ENCODE data around the gene TWSG1. TPM values are rescaled to one million over a fixed set of nuclear protein-coding genes. Genes with fewer than 3 reads are reported as not detected.

The TWSG1 gene
- total RNA-seq, 1 experiment from 2014 or later = 19.3 TPM

- no peak overlapping the region for H3K4me3 Mint-ChIP-seq
- TF ChIP-seq ELF4 (CRISPR knock-in tag; IDR thresholded peaks at IDR 0.05; ENCODE audit: low read depth) (no peak), NFYB (CRISPR knock-in tag; conservative IDR thresholded peaks at IDR 0.05; ENCODE audit: low read depth) (no peak), ZNF232 (CRISPR knock-in tag; IDR thresholded peaks at IDR 0.05) (no peak), RORB (CRISPR knock-in tag; IDR thresholded peaks at IDR 0.05) (no peak), NFE2L1 (CRISPR knock-in tag; IDR thresholded peaks at IDR 0.05) (no peak), ZNF425 (CRISPR knock-in tag; conservative IDR thresholded peaks at IDR 0.05) (no peak), AFF4 (CRISPR knock-in tag; IDR thresholded peaks at IDR 0.05; ENCODE audit: borderline replicate concordance) (no peak), CREB1 (CRISPR knock-in tag; IDR thresholded peaks at IDR 0.05) (no peak), MXD4 (CRISPR knock-in tag; IDR thresholded peaks at IDR 0.05; ENCODE audit: borderline replicate concordance) (no peak), ETV6 (CRISPR knock-in tag; IDR thresholded peaks at IDR 0.05) (no peak), AR (CRISPR knock-in tag; IDR thresholded peaks at IDR 0.05) (no peak), IRF2 (CRISPR knock-in tag; IDR thresholded peaks at IDR 0.05; ENCODE audit: borderline replicate concordance, low read depth) (no peak), IRF1 (CRISPR knock-in tag; IDR thresholded peaks at IDR 0.05) (no peak), MLX (CRISPR knock-in tag; IDR thresholded peaks at IDR 0.05) (no peak), ZNF532 (CRISPR knock-in tag; IDR thresholded peaks at IDR 0.05; ENCODE audit: borderline replicate concordance) (no peak), FOXK1 (CRISPR knock-in tag; IDR thresholded peaks at IDR 0.05) (no peak), NFATC4 (CRISPR knock-in tag; IDR thresholded peaks at IDR 0.05) (no peak), GABPB1 (CRISPR knock-in tag; IDR thresholded peaks at IDR 0.05) (no peak), NR1H2 (CRISPR knock-in tag; IDR thresholded peaks at IDR 0.05) (no peak), CBFB (CRISPR knock-in tag; IDR thresholded peaks at IDR 0.05; ENCODE audit: low read depth) (no peak)
Measured at GRCh38 chr18:9380621-9381395, 46.2 kb downstream of the TWSG1 start.

More at GRCh38 chr18:9380621-9381395, 46.2 kb downstream of the TWSG1 start:
- H3K4me1 Mint-ChIP-seq = peaks cover 16% of the 10 kb centered on the region
- H3K36me3 Mint-ChIP-seq = peaks cover 6% of the 10 kb centered on the region; the same call in 1 of the 2 replicates
- DNase-seq (ENCODE audit: low spot score) = no peak
- peaks cover 8% of the 10 kb centered on the region for H3K9me3 Mint-ChIP-seq
- H3K27me3 Mint-ChIP-seq (ENCODE audit: low read depth) = no peaks in the 10 kb centered on the region
- 0 out of 2 replicates have a peak, but pooled peaks have one; percentile 26 for ATAC-seq
- ChIA-PET CTCF (interaction anchor here (0.8 to 1.4 kb wide), 3 partner anchors 12 to 135 kb away, joined by 3 to 6 read pairs (median 3); partner anchors contain the start of gene TWSG1), POLR2A (no interaction called here)
- H3K27ac Mint-ChIP-seq = peak overlapping the region; percentile 46
